ENCODE measurements around the gene RPEL1.
"Not testable (repeated sequence)": the region's sequence is repeated elsewhere in the genome, so short reads cannot be mapped to it uniquely, and the experiment has no call there.

The RPEL1 gene

DNA sequence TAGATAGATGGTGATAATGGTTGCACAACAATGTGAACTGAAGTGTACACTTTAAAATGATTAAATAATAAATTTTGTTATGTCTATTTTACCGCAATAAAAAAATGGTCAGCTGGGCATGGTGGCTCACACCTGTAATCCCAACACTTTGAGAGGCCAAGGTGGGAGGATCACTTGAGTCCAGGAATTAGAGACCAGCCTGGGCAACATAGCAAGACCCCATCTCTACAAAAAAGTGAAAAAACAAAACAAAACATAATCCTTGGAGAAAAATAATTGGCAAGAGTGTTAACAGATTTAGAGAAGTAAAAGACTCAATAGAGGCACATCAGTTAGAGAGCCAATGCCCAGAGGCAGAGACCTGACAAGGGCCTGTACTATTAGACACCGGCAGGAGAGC lies 9.9 kb upstream of the RPEL1 start:
- no peak for DNase-seq

DNA sequence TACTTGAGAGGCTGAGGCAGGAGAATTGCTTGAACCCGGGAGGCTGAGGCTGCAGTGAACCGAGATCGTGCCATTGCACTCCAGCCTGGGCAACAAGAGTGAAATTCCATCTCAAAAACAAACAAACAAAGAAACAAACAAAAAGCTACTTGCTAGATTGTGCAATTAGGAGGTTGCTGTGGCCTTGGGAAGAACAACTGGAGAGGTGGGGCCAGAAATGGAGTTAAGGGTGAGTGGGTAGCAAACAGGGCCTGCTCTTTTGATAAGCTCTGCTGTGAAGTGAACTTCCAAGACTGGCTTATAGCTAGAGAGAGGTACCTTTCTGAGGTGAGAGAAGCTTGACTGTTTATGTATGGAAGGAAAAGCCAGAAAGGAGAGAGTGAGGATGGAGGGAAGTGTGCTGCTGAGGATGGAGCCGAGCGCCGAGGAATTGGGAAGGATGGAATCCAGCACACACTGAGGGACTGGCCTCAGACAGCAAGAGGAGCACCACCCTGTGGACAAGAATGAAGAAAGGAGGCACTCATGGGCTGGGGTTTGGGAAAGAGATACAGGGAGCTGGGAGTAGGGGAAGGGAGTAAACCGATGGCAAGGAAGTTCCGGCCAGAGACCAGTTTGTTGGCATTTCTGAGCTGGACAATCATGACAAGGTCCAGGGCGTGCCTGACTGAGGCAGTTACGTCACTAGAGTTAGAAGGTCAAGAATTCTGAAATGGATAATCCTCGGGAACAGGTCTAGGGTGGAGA lies 7.0 kb upstream of the RPEL1 start:
- DNase-seq: no peak

DNA sequence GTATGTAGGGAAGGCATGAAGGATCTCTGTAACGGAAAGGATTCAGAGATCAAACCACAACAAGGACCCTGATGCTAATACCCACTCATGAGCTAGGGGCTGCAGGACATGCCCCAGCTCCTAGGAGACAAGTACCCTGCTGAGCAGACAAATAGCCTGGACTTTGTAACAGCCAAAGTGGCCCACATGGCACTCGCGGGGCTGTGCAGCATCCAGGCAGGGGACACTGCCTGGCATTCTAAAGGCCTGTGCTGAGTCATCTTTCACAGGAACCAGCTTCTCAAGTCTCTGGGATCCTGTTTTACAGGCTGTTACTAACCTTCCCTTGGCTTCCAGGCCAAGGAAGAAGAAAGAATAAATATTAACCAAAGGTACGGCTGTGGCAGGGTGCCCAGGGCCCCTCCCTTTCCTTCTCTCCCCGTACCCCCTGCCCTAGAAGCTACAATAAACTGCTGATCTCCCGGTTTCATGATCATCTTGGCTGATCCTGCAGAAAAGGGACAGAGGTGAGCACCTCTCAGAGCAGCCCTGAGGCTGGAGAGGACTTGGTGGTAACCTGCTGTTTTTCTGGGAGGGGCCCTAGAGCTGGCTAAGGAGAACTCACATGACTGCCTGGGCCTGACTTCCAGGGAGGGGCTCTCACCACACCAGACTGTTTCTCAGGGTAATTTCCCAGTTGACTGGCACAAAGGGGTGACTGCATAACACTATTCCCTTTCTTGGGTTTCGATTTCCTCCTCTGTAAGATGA lies 4.2 kb upstream of the RPEL1 start:
- DNase-seq: no peak

DNA sequence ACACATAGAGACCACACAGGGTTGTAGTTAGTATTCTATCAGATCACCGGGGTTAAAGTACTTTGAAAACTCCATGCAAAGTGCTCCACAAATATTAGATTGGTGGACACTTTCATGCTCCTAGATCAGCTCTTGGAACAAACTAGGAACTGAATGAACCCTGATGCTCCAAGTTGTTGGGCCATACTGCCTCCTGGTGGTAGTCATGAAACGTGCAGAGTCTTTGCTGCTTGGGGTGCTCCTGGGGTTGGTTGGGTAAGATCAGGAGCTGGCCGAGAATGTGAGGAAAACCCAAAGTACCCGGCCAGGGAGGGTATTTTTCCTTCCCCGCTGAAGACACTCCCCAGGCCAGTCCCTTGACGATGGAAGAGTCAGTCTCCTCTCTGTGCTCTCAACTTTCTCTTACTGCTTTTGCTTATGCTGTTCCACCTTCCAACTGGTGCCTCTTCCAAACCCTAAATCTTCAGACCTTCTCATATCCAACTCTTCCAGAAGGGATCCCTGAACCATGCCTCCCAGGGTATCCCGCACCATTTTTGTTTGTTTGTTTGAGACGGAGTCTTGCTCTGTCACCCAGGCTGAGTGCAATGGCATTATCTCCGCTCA lies 918 bp upstream of the RPEL1 start:
- DNase-seq: peak in 1 of 2 experiments; percentile 9

DNA sequence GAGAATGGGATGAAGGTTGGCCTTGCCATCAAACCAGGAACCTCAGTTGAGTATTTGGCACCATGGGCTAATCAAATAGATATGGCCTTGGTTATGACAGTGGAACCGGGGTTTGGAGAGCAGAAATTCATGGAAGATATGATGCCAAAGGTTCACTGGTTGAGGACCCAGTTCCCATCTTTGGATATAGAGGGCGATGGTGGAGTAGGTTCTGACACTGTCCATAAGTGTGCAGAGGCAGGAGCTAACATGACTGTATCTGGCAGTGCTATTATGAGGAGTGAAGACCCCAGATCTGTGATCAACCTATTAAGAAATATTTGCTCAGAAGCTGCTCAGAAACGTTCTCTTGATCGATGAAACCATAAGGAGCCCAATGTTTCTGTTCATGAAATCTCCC lies 637 bp downstream of the RPEL1 start:
- no peak for DNase-seq

DNA sequence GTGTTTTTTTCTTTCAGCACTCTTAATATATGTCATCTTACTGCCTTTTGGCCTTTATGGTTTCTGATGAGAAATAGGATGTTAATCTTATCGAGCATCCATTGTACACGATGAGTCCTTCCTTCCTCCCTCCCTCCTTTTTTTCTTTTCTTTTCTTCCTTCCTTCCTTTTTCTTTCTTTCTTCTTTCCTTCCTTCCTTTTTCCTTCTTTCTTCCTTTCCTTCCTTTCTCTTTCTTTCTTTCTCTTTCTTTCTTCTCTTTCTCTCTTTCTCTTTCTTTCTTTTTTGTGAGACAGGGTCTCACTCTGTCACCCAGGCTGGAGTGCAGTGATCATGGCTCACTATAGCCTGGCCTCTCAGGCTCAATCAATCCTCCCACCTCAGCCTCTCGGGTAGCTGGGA lies 8.4 kb downstream of the RPEL1 start:
- DNase-seq: no peak

DNA sequence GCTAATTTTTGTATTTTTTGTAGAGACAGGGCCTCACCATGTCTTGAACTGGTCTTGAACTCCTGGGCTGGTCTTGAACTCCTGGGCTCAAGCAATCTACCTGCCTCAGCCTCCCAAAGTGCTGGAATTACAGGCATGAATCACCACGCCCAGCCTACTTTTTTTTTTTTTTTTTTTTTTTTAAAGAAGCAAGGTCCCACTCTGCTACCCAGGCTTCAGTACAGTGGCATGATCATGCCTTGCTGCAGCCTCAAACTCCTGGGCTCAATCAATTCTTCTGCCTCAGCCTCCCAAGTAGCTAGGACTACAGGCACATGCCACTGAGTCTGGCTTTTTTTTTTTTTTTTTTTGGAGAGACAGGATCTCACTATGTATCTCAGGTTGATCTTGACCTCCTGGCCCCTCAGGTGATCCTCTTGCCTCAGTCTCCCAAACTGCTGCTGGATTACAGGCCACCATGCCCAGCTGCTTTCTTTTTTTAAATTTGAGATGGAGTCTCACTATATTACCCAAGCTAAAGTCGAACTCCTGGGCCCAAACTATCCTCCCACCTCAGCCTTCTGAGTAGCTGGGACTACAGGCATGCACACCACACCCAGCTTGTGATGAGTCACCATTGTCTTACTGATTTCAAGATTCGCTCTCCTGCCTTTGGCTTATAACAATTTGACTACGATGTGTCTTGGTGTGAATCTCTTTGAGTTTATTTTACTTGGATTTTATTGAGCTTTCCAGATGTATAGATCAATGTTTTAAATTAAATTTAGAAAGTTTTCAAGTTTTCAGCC lies 9.0 kb downstream of the RPEL1 start:
- DNase-seq: no peak

DNA sequence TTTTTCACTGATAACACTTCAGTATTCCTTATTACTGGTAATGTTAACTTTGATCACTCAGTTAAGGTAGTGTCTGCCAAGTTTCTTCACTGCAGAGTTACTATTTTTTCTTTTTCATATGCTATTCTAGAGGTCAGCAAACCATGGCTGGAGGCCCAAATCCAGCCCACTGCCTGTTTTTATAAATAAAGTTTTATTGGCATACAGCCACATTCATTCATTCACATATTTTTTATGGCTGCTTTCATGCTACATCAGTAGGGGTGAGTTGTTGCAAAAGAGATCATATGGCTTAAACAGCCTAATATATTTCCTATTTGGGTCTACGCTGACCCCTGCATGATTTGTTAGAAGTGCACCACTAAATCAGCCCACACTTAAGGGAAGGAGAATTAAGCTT lies 10.9 kb downstream of the RPEL1 start:
- no peak for DNase-seq

DNA sequence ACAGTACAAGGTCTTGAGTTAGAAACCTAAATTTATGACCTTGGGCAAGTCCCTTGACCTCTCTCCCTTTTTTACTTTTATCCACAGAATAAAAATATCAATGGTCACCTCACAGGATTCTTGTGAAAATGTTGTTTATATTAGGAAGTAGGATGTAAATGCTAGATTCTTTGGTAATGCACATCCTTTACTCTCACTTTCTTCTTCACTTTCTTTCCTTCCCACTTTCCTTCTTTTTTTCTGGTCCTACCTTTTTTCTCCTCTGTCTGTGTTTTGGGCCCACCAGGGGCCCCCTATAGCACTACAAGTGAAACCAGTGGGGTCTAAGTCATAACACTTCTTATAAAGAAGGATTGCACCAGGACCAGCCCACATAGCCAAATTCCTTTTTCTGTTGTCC lies 12.1 kb downstream of the RPEL1 start:
- no peak for DNase-seq

DNA sequence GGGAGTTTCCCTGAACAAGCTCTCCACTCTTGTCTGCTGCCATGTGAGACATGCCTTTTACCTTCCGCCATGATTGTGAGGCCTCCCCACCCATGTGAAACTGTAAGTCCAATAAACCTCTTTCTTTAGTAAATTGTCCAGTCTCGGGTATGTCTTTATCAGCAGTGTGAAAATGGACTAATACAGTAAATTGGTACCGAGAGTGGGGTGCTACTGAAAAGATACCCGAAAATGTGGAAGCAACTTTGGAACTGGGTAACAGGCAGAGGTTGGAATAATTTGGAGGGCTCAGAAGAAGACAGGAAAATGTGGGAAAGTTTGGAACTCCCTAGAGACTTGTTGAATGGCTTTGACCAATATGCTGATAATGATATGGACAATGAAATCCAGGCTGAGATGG lies 13.2 kb downstream of the RPEL1 start:
- not testable (repeated sequence) for DNase-seq

DNA sequence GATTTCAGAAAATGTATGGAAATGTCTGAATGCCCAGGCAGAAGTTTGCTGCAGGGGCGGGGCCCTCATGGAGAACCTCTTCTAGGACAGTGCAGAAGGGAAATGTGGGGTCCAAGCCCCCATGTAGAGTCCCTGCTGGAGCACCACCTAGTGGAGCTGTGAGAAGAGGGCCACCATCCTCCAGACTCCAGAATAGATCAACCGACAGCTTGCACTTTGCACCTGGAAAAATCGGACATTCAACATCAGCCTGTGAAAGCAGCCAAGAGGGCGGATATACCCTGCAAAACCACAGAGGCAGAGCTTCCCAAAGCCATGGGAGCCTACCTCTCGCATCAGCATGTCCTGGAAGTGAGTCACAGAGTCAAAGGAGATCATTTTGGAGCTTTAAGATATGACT lies 14.3 kb downstream of the RPEL1 start:
- no peak for DNase-seq

DNA sequence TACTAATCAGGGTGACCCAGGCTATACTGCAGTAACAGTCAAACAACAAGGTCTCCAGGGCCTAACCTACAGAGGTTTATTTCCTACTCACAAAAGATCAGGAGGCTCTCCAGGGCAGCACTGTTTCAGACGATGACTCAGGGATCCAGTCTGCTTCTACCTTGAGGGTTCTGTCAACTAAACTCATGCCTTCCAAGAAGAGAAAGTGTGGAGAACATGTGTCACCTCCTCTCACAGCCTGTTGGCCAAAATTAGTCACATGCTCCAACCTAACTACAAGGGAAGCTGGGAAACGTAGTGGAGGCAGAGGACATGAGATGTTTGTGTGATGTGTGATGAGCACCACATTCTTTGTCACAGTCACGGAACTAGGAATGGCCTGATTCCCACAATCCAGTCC lies 16.5 kb downstream of the RPEL1 start:
- DNase-seq: no peak

DNA sequence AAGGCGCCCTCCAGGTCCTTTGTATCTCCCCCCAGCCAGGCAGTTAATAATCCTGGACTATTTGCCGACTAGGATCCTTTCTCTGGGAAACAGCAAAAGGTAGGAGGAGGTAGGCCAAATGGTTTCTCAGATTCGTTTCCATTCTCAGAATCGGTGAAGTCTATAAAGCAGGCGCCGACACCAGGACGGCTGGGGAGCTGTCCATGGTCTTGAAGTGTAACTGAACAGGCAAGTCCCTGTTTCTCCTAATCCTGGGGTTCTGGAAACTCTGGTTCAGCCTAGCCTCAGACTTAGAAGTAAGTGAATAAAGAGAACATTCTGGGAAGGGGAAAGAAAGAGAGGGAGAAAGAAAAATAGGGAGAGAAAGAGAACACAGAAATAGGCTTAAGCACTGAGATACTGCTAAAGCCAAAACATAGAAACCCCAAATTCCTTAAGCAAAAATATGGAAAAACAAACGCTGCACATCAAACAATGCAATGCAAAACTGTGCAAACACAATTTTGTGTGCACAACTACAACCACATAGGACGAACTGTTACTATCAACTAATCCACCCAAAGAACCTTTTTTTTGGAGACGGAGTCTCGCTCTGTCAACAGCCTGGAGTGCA lies 20.1 kb downstream of the RPEL1 start:
- no peak for DNase-seq

DNA sequence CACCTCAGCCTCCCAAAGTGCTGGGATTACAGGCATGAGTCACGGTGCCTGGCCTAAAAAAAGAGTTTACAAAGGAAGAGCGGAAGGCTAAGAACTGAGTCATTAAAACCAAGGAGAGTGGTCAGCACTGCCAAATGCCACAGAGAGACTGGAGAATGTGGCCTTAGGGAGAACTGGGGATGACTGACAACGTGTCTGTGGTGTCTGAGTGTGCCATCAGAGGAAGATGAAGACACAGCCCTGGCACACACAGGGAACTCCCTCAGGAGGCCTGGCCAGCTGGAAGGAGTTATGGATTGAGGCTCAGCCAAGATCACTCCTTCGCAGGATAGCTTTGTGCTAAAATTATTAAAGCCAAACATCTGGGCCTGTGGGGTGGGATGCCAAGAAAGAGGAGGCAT lies 27.4 kb downstream of the RPEL1 start:
- DNase-seq: no peak

DNA sequence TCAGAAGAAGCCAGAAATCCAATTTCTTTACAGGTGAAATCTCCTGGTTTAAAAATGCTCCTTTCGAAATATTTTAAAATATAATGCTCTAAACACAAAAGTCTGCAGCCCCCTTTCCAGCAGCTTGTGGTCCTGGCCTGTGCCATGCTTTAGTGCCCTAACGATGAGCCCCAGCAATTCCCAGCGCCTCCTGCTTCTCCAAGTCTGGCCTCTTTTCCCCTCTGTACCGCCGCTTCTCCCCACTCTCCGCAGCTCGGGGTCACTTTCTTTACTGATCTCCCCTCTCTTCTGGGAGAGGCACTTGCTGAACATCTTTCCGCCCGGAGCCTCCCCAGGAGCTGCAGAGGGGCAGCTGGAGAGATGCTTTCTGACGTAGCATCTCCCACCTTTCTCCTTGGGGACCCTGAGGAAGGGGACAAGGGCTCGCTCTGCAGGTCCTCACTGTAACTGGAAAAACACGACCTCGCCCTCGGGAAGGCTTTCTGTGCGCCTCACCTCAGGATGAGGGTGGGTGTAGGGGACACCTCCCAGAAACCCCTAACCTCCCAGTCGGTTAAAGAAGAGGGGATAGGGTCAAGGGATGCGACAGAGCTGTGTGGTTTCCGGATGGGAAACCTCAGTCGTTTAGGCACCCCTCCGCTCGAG lies 30.7 kb downstream of the RPEL1 start:
- no peak for DNase-seq

DNA sequence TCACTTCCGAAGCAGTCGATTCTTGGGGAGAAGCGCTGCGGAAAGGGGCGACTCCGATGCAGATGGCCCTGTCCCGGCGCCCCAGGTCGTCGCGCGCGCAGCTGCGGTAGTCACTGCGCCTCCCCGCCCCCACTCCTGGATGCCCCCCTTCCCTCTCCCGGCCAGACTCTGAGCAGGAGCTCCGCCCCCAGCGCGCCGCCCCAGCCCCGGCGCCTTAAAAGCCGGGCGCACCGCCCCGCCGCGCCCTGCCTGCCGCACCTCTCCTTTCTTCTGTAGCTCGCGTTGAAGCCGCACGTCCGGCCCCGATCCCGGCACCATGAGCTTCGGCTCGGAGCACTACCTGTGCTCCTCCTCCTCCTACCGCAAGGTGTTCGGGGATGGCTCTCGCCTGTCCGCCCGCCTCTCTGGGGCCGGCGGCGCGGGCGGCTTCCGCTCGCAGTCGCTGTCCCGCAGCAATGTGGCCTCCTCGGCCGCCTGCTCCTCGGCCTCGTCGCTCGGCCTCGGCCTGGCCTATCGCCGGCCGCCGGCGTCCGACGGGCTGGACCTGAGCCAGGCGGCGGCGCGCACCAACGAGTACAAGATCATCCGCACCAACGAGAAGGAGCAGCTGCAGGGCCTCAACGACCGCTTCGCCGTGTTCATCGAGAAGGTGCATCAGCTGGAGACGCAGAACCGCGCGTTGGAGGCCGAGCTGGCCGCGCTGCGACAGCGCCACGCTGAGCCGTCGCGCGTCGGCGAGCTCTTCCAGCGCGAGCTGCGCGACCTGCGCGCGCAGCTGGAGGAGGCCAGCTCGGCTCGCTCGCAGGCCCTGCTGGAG lies 31.4 kb downstream of the RPEL1 start, which contains the start of gene INA:
Gene INA (plus strand): TSS at position 243 of the 817 bp plus-strand sequence. CDS start 74 bp downstream, at position 317.
- DNase-seq: peak; percentile 51 to 75

DNA sequence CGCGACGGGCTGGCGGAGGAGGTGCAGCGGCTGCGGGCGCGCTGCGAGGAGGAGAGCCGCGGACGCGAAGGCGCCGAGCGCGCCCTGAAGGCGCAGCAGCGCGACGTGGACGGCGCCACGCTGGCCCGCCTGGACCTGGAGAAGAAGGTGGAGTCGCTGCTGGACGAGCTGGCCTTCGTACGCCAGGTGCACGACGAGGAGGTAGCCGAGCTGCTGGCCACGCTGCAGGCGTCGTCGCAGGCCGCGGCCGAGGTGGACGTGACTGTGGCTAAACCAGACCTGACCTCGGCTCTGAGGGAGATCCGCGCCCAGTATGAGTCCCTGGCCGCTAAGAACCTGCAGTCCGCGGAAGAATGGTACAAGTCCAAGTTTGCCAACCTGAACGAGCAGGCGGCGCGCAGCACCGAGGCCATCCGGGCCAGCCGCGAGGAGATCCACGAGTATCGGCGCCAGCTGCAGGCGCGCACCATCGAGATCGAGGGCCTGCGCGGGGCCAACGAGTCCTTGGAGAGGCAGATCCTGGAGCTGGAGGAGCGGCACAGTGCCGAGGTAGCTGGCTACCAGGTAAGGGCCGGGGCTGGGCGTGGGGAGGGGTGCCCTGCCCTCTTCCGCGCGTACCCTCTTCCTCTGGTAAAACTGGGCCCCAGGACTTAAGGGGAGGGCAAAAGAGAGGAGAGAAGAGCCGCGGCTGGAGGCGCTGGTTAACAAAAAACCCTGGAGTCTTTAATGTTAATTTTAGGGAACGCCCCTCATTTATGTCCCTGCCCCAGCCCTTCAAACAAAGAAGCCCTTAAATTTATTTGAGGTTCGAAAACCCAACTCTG lies 32.2 kb downstream of the RPEL1 start:
- DNase-seq: no peak

DNA sequence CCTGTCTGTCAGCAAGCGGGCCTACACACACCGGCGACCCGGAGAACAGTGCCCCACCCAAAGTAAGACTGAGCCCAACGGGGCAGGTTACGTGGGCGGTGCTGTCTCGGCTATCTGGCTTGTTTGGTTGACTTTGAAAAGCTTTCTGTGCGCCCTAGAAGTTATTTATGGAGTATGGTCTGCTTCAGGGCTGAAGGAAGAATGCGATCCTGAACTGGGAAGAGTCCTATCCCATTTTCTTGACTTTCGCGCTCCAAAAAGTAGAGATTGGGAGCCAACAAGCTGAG lies 32.8 kb downstream of the RPEL1 start:
- DNase-seq: no peak

DNA sequence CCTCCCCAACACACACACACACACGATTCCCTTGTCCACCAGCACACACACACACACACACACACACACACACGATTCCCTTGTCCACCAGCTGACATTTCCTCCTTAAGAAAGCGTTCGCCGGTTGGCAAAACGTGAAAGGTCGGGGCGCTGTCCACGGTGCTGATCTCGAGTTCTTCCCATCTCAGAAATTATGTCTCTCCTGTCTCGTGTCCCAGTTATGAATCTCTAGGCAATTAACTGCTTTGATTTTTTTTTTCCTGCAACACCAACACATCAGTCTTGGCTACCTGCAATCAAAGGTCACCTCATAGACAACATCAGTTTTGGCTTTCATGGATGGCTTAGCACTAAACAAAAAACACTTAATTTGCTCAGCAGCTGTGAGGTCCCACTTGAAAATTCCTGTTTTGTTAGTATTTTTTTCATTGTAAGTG lies 33.2 kb downstream of the RPEL1 start:
- DNase-seq: no peak

DNA sequence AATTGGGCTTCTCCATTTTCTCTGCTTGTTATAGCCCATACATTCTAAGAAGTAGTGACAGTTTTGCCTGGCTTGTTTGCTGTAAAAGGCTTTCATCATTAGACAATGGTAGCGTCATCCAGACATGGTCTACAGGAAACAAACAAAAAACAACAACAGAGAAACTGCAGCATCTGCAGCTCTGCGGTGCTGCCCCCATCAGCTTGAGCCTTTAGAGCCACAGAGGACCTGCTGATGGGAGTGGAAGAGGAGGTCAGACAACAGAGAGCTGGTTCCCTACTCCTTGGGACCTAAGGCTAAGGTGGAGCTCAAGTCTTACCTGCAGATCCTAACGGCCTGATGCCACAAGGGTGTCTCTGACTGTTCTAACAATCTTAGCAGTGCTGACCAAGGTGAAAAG lies 34.3 kb downstream of the RPEL1 start:
- DNase-seq: no peak

DNA sequence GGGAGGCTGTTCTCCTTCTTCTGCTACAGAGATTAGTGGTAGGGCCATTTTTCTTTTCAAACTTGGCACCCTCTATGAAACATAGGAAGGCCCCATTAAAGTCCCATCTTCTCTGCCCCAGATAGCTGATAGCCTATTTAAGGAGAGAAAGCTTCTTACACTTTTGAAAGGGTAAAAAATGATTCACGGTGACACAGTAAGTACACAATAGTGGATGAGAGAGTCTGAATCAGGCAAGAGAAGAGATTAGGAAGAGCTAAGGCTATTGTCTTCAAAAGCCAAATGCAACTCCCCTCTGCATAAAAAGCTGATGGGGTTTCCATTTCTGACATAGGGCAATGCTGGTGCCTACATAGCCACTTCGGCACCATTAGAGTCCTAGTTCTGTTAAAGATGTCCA lies 34.8 kb downstream of the RPEL1 start:
- DNase-seq: no peak
